ENCODE results near the gene PLIN3. TPM values are rescaled to one million over a fixed set of nuclear protein-coding genes. Genes with fewer than 3 reads are reported as not detected.

Gene PLIN3
- polyA plus RNA-seq, 6 donors from 2014 or later: 35.0 to 57.6 (median 40.4) TPM

Other genes with a start within 250 kb of the PLIN3 start
- 10 to 100 TPM in 1 of 6 donors, 1 to 10 TPM in 5; 4.7 to 14.2 (median 8.0) TPM for gene TNFAIP8L1, start 228.2 kb downstream of the PLIN3 start, polyA plus RNA-seq (ENCODE audit: low read depth in 6 of 6)
- 100 to 1,000 TPM in 1 of 6 donors, 10 to 100 TPM in 5; 80.0 to 105 (median 83.2) TPM for gene MYDGF, start 197.3 kb downstream of the PLIN3 start, polyA plus RNA-seq (ENCODE audit: low read depth in 6 of 6)
- gene DPP9, start 143.8 kb downstream of the PLIN3 start, polyA plus RNA-seq (ENCODE audit: low read depth in 6 of 6): 10 to 100 TPM; 15.6 to 36.0 (median 17.4) TPM
- gene FEM1A, start 75.9 kb downstream of the PLIN3 start, polyA plus RNA-seq (ENCODE audit: low read depth in 6 of 6): 1 to 10 TPM in 5 of 6 donors, under 1 TPM in 1; 0.84 to 5.0 (median 3.2) TPM
- 10 to 100 TPM in 3 of 6 donors, 1 to 10 TPM in 3; 1.0 to 22.4 (median 9.6) TPM for gene TICAM1, start 36.0 kb downstream of the PLIN3 start, polyA plus RNA-seq (ENCODE audit: low read depth in 6 of 6)
- 1 to 10 TPM; 1.9 to 3.7 (median 2.5) TPM for gene ARRDC5, start 35.2 kb upstream of the PLIN3 start, polyA plus RNA-seq (ENCODE audit: low read depth in 6 of 6)
- under 1 TPM in 4 of 6 donors, not detected in 2; 0.07 to 0.17 (median 0.14) TPM for gene UHRF1, start 41.8 kb upstream of the PLIN3 start, polyA plus RNA-seq (ENCODE audit: low read depth in 6 of 6)
- gene KDM4B, start 101.4 kb upstream of the PLIN3 start, polyA plus RNA-seq (ENCODE audit: low read depth in 6 of 6): 10 to 100 TPM; 17.9 to 94.1 (median 50.8) TPM

Data from naive B cell (primary cell).